SK-N-SH treated with all-trans-retinoic acid at 6 μM for 48 hours (cell line): ENCODE measurements around the gene RAB11FIP4.
A peak's percentile ranks its signal among the peaks of the same experiment; 100 is the strongest.
"Not testable (repeated sequence)": the region's sequence is repeated elsewhere in the genome, so short reads cannot be mapped to it uniquely, and the experiment has no call there.

ENCODE experiments used
- ATAC-seq: fragments of 200-7000 bp; cut with Tn5 transposase; 3 replicates; pipeline ENCODE4 v1.9.1; 2020; ENCODE audit warnings: mild to moderate bottlenecking, moderate library complexity
- ARNTL ChIP-seq: fragments of 450-650 bp; formaldehyde crosslinking; IDR thresholded peaks from 2 replicates; pipeline ENCODE4 v1.5.0; 2020; ENCODE audit warnings: low read depth, mild to moderate bottlenecking, moderate library complexity, borderline replicate concordance
- BACH2 ChIP-seq: fragments of 250-450 bp; sonication (Bioruptor Pico); IDR thresholded peaks from 2 replicates; pipeline ENCODE4 v1.9.0; 2021; ENCODE audit warnings: mild to moderate bottlenecking, borderline replicate concordance
- CSDC2 ChIP-seq: fragments of 250-450 bp; sonication (Bioruptor Pico); IDR thresholded peaks from 2 replicates; pipeline ENCODE4 v1.5.0; 2020; ENCODE audit warnings: mild to moderate bottlenecking, moderate library complexity
- ISL1 ChIP-seq: fragments of 250-450 bp; sonication (Bioruptor Pico); IDR thresholded peaks from 2 replicates; pipeline ENCODE4 v2.1.2; 2022; ENCODE audit warnings: mild to moderate bottlenecking, moderate library complexity
- OSR1 ChIP-seq: fragments of 250-450 bp; sonication (Bioruptor Pico); IDR thresholded peaks from 2 replicates; pipeline ENCODE4 v1.8.0; 2022; ENCODE audit warnings: moderate library complexity, mild to moderate bottlenecking, inconsistent platforms
- PPARA ChIP-seq: fragments of 250-450 bp; sonication (Bioruptor Pico); IDR thresholded peaks from 2 replicates; pipeline ENCODE4 v1.5.0; 2020; ENCODE audit warnings: mild to moderate bottlenecking, borderline replicate concordance
- RARB ChIP-seq: fragments of 250-450 bp; sonication (Bioruptor Pico); IDR thresholded peaks from 2 replicates; pipeline ENCODE4 v1.8.0; 2021; ENCODE audit warnings: mild to moderate bottlenecking, moderate library complexity
- SNAI2 ChIP-seq: fragments of 250-450 bp; sonication (Bioruptor Pico); IDR thresholded peaks from 2 replicates; pipeline ENCODE4 v1.5.0; 2020; ENCODE audit warnings: mild to moderate bottlenecking, moderate library complexity
- TOX ChIP-seq: fragments of 250-450 bp; sonication (Bioruptor Pico); IDR thresholded peaks from 2 replicates; pipeline ENCODE4 v1.8.0; 2021; ENCODE audit warnings: mild to moderate bottlenecking, moderate library complexity, borderline replicate concordance
- ZC3H10 ChIP-seq: fragments of 250-450 bp; sonication (Bioruptor Pico); IDR thresholded peaks from 2 replicates; pipeline ENCODE4 v1.5.1; 2021; ENCODE audit warnings: mild to moderate bottlenecking, moderate library complexity
- ZNF565 ChIP-seq: fragments of 450-650 bp; formaldehyde crosslinking; conservative IDR thresholded peaks from 2 replicates; pipeline ENCODE4 v1.5.0; 2020; ENCODE audit warnings: low read depth, mild to moderate bottlenecking, moderate library complexity
- ZNF70 ChIP-seq: fragments of 450-650 bp; formaldehyde crosslinking; IDR thresholded peaks from 2 replicates; pipeline ENCODE4 v1.5.0; 2020; ENCODE audit warnings: mild to moderate bottlenecking, moderate library complexity
- ZNF8 ChIP-seq: fragments of 450-650 bp; formaldehyde crosslinking; IDR thresholded peaks from 2 replicates; pipeline ENCODE4 v1.5.0; 2020; ENCODE audit warnings: mild to moderate bottlenecking, moderate library complexity
- TF ChIP-seq, protein P1 (sequence below): fragments of 250-450 bp; sonication (Bioruptor Pico); IDR thresholded peaks from 2 replicates; pipeline ENCODE4 v1.5.1; 2021; ENCODE audit warnings: mild to moderate bottlenecking, moderate library complexity
- TF ChIP-seq, protein P2 (sequence below): fragments of 250-450 bp; sonication (Bioruptor Pico); IDR thresholded peaks from 2 replicates; pipeline ENCODE4 v1.8.0; 2020; ENCODE audit warnings: mild to moderate bottlenecking, moderate library complexity, borderline replicate concordance
- TF ChIP-seq, protein P3 (sequence below): fragments of 250-450 bp; sonication (Bioruptor Pico); IDR thresholded peaks from 2 replicates; pipeline ENCODE4 v1.8.0; 2021; ENCODE audit warnings: low read depth, mild to moderate bottlenecking, moderate library complexity, borderline replicate concordance
- TF ChIP-seq, protein P4 (sequence below): fragments of 250-450 bp; sonication (Bioruptor Pico); IDR thresholded peaks from 2 replicates; pipeline ENCODE4 v1.5.0; 2020; ENCODE audit warnings: mild to moderate bottlenecking, moderate library complexity
- TF ChIP-seq, protein P5 (sequence below): fragments of 250-450 bp; sonication (Bioruptor Pico); IDR thresholded peaks from 2 replicates; pipeline ENCODE4 v1.5.1; 2020; ENCODE audit warnings: low read depth, mild to moderate bottlenecking, moderate library complexity

RAB11FIP4 gene, protein sequence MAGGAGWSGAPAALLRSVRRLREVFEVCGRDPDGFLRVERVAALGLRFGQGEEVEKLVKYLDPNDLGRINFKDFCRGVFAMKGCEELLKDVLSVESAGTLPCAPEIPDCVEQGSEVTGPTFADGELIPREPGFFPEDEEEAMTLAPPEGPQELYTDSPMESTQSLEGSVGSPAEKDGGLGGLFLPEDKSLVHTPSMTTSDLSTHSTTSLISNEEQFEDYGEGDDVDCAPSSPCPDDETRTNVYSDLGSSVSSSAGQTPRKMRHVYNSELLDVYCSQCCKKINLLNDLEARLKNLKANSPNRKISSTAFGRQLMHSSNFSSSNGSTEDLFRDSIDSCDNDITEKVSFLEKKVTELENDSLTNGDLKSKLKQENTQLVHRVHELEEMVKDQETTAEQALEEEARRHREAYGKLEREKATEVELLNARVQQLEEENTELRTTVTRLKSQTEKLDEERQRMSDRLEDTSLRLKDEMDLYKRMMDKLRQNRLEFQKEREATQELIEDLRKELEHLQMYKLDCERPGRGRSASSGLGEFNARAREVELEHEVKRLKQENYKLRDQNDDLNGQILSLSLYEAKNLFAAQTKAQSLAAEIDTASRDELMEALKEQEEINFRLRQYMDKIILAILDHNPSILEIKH

DNA sequence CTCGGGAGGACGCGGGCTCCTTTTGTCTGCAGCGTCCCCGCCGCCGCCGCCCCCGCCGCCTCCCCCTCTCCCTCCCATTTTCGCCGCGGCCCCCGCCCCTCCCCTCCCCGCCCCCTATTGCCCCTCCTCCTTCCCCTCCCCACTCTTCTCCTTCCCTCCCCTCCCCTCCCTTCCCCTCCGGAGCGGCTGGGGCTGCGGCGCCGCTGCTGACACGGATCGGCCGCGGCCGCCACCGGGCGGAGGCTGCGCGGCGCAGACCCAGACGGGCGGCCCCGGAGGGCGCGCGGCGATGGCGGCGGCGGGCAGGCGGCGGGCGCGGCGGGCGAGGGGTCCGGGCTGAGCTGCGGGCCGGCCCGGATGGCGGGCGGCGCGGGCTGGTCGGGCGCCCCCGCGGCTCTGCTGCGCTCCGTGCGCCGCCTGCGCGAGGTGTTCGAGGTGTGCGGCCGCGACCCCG lies at the start of gene RAB11FIP4:
Gene RAB11FIP4 (plus strand): TSS at position 180 of the 454 bp plus-strand sequence. CDS start 178 bp downstream, at position 358.
- TF ChIP-seq, protein P1, sequence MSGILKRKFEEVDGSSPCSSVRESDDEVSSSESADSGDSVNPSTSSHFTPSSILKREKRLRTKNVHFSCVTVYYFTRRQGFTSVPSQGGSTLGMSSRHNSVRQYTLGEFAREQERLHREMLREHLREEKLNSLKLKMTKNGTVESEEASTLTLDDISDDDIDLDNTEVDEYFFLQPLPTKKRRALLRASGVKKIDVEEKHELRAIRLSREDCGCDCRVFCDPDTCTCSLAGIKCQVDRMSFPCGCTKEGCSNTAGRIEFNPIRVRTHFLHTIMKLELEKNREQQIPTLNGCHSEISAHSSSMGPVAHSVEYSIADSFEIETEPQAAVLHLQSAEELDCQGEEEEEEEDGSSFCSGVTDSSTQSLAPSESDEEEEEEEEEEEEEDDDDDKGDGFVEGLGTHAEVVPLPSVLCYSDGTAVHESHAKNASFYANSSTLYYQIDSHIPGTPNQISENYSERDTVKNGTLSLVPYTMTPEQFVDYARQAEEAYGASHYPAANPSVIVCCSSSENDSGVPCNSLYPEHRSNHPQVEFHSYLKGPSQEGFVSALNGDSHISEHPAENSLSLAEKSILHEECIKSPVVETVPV (CRISPR knock-in tag) = no peak
- TF ChIP-seq, protein P2, sequence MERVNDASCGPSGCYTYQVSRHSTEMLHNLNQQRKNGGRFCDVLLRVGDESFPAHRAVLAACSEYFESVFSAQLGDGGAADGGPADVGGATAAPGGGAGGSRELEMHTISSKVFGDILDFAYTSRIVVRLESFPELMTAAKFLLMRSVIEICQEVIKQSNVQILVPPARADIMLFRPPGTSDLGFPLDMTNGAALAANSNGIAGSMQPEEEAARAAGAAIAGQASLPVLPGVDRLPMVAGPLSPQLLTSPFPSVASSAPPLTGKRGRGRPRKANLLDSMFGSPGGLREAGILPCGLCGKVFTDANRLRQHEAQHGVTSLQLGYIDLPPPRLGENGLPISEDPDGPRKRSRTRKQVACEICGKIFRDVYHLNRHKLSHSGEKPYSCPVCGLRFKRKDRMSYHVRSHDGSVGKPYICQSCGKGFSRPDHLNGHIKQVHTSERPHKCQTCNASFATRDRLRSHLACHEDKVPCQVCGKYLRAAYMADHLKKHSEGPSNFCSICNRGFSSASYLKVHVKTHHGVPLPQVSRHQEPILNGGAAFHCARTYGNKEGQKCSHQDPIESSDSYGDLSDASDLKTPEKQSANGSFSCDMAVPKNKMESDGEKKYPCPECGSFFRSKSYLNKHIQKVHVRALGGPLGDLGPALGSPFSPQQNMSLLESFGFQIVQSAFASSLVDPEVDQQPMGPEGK (CRISPR knock-in tag) = no peak
- TF ChIP-seq RARB (no peak), ZNF70 (CRISPR knock-in tag) (no peak)
- TF ChIP-seq, all 23 proteins: peak for 0
- ATAC-seq = peak; percentile 19; the same call in 1 of the 3 replicates

DNA sequence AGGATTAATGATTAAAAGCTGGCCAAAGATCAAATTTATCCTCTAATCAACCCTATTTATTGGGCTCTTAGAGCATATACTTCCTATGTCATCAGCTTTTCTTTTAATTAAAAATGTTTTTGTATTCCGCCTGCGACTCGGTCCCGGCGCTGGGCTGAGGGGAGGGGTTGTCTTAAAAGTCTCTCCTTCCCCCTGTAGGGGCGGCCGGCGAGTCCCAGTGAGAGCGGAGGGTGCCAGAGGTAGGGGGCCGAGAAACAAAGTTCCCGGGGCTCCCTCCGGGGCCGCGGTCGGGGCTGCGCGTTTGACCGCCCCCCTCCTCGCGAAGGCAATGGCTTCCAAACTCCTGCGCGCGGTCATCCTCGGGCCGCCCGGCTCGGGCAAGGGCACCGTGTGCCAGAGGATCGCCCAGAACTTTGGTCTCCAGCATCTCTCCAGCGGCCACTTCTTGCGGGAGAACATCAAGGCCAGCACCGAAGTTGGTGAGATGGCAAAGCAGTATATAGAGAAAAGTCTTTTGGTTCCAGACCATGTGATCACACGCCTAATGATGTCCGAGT lies 46.2 kb upstream of the RAB11FIP4 start:
- not testable (repeated sequence) for ATAC-seq

DNA sequence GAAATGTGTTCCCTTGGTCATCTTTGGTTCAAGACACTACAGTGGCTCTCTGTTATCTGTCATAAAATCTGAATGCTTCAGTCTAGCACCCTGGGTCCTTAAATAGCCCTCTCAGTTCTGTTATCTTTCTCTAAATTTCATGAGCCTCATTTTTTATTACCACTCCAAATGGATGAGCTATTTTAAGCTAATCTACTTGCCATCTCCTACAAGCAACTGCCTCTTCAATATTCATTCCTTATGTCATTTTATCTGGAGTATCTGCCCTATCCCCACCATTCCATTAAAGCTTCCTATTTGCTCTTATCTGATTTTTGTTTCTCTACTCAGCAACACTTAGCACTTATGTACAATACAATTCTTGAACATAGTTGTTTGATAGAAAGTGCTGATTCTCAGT lies 42.0 kb upstream of the RAB11FIP4 start:
- TF ChIP-seq ISL1 (peak; percentile 55), ZNF565 (no peak)
- ATAC-seq = peak; percentile 66

DNA sequence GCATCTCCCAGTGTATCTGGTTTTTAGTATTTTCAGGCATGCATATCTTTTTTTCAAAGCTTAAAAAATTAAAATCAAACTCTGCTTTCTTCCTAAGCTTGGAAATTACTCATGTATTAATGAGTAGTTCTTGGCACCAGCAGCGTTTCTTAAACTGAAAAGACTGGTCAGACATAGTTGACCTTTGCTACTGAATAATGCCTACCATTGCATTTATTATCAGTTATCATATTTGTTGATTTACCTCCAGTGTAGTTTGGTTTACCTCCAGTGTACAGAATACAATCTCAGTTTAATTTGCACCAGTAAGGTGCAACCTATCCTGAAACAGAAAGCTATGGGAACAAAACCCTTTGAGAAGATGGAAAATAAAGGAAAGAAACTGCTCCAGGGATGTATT lies 35.5 kb upstream of the RAB11FIP4 start:
- ATAC-seq = no peak

More for the DNA sequence above, 35.5 kb upstream of the RAB11FIP4 start:
- TF ChIP-seq ISL1 = no peak
- TF ChIP-seq SNAI2 (CRISPR knock-in tag) = no peak
- TF ChIP-seq, protein P2 (CRISPR knock-in tag) = no peak
- TF ChIP-seq ARNTL = no peak
- no peak for TF ChIP-seq RARB
- TF ChIP-seq OSR1 (CRISPR knock-in tag) = no peak
- no peak for TF ChIP-seq CSDC2 (CRISPR knock-in tag)
- no peak for TF ChIP-seq PPARA
- TF ChIP-seq ZNF8 = no peak
- TF ChIP-seq, protein P3, sequence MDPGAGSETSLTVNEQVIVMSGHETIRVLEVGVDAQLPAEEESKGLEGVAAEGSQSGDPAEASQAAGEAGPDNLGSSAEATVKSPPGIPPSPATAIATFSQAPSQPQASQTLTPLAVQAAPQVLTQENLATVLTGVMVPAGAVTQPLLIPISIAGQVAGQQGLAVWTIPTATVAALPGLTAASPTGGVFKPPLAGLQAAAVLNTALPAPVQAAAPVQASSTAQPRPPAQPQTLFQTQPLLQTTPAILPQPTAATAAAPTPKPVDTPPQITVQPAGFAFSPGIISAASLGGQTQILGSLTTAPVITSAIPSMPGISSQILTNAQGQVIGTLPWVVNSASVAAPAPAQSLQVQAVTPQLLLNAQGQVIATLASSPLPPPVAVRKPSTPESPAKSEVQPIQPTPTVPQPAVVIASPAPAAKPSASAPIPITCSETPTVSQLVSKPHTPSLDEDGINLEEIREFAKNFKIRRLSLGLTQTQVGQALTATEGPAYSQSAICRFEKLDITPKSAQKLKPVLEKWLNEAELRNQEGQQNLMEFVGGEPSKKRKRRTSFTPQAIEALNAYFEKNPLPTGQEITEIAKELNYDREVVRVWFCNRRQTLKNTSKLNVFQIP (CRISPR knock-in tag) = no peak
- no peak for TF ChIP-seq ZNF70 (CRISPR knock-in tag)
- no peak for TF ChIP-seq BACH2 (CRISPR knock-in tag)
- TF ChIP-seq, protein P1 (CRISPR knock-in tag) = no peak
- TF ChIP-seq, protein P4, sequence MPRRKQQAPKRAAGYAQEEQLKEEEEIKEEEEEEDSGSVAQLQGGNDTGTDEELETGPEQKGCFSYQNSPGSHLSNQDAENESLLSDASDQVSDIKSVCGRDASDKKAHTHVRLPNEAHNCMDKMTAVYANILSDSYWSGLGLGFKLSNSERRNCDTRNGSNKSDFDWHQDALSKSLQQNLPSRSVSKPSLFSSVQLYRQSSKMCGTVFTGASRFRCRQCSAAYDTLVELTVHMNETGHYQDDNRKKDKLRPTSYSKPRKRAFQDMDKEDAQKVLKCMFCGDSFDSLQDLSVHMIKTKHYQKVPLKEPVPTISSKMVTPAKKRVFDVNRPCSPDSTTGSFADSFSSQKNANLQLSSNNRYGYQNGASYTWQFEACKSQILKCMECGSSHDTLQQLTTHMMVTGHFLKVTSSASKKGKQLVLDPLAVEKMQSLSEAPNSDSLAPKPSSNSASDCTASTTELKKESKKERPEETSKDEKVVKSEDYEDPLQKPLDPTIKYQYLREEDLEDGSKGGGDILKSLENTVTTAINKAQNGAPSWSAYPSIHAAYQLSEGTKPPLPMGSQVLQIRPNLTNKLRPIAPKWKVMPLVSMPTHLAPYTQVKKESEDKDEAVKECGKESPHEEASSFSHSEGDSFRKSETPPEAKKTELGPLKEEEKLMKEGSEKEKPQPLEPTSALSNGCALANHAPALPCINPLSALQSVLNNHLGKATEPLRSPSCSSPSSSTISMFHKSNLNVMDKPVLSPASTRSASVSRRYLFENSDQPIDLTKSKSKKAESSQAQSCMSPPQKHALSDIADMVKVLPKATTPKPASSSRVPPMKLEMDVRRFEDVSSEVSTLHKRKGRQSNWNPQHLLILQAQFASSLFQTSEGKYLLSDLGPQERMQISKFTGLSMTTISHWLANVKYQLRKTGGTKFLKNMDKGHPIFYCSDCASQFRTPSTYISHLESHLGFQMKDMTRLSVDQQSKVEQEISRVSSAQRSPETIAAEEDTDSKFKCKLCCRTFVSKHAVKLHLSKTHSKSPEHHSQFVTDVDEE (CRISPR knock-in tag) = no peak
- TF ChIP-seq, protein P5, sequence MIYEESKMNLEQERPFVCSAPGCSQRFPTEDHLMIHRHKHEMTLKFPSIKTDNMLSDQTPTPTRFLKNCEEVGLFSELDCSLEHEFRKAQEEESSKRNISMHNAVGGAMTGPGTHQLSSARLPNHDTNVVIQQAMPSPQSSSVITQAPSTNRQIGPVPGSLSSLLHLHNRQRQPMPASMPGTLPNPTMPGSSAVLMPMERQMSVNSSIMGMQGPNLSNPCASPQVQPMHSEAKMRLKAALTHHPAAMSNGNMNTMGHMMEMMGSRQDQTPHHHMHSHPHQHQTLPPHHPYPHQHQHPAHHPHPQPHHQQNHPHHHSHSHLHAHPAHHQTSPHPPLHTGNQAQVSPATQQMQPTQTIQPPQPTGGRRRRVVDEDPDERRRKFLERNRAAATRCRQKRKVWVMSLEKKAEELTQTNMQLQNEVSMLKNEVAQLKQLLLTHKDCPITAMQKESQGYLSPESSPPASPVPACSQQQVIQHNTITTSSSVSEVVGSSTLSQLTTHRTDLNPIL (CRISPR knock-in tag) = no peak
- no peak for TF ChIP-seq ZC3H10
- no peak for TF ChIP-seq ZNF565
- TF ChIP-seq TOX (CRISPR knock-in tag) = no peak
